HL-60 (cell line): ENCODE measurements around the gene EFEMP2.

ENCODE experiments used
- CTCF ChIP-seq: IDR thresholded peaks from one replicate; pipeline ENCODE4 v1.5.1; 2011; ENCODE audit warnings: low read length, control low read depth, inconsistent platforms; ENCODE audit not compliant: insufficient read depth
- POLR2AphosphoS5 ChIP-seq: IDR thresholded peaks from 2 replicates; pipeline ENCODE4 v1.6.1; 2012; ENCODE audit warnings: low read depth
- REST ChIP-seq: IDR thresholded peaks from 2 replicates; pipeline ENCODE4 v1.6.1; 2012; ENCODE audit warnings: low read depth; ENCODE audit not compliant: insufficient replicate concordance
- SPI1 ChIP-seq: IDR thresholded peaks from 2 replicates; pipeline ENCODE4 v1.6.1; 2012; ENCODE audit warnings: low read depth, mild to moderate bottlenecking, borderline replicate concordance

GRCh38 chr11:65883058-65883761 lies 10.6 kb upstream of the EFEMP2 start:
- TF ChIP-seq CTCF, result no peak
- no peak for TF ChIP-seq POLR2AphosphoS5
- TF ChIP-seq REST, result no peak
- no peak for TF ChIP-seq SPI1
